ENCODE measurements around the gene ESYT1. TPM values are rescaled to one million over a fixed set of nuclear protein-coding genes. Genes with fewer than 3 reads are reported as not detected.

Gene ESYT1
- total RNA-seq, 3 donors from 2014 or later (not counting 1 experiment from before 2014, with no cell fraction given) = 198 to 215 (median 199) TPM

DNA sequence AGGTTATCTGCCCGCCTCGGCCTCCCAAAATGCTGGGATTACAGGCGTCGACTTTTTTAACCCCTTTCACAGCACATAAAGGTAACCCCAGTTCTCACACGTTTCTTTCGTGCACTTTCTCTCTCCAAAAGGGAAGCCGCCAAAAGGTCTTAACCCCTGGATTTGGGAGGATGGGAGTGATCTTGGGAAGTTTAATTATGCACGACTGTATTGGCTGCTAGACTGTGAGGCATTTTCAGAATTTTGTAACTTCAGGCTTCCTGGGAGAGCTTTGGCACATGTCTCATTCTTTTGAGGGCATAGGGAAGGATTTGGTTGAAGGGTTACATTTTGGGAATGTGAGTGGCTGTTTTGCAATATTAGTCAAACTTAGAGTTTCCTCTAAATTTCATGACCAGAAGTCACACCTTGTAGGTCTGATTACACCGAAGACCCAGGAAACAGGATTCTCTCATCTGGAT lies 62.7 kb downstream of the ESYT1 start:
- Mint-ChIP-seq H3K9me3 (no peaks in the 10 kb centered on the region), H3K27me3 (ENCODE audit: low read depth in 2 of 2) (no peaks in the 10 kb centered on the region), H3K36me3 (peaks cover 5% of the 10 kb centered on the region), H3K4me3 (peak overlapping the region; percentile 99), H3K27ac (peak overlapping the region; percentile 98), H3K4me1 (peaks cover 43 to 53% of the 10 kb centered on the region in 2 donors)
- Histone ChIP-seq H3K4me1 (ENCODE audit: control insufficient read depth, insufficient read depth, low read length) (peaks cover 27% of the 10 kb centered on the region), H3K4me3 (ENCODE audit: low read length) (peak overlapping the region; percentile 96), H3K36me3 (ENCODE audit: control insufficient read depth, insufficient read depth, low read length) (peaks cover 2% of the 10 kb centered on the region), H3K27ac (ENCODE audit: low read length) (peak overlapping the region; percentile 96), H3K27me3 (ENCODE audit: control insufficient read depth, insufficient read depth, low read length) (no peaks in the 10 kb centered on the region), H3K9me3 (ENCODE audit: control insufficient read depth, insufficient read depth, low read length) (no peaks in the 10 kb centered on the region)
- ATAC-seq (no peak), DNase-seq (no peak)
- WGBS (ENCODE audit: insufficient coverage) = 34% methylated on average over 9 of the region's 9 CpGs
- intact Hi-C loops (cut with micrococcal nuclease) = loop anchor here (1.0 to 10.0 kb wide), 2 partner anchors 64 to 146 kb away; partner anchors contain the start of gene RPS26
- TF ChIP-seq, protein P1, sequence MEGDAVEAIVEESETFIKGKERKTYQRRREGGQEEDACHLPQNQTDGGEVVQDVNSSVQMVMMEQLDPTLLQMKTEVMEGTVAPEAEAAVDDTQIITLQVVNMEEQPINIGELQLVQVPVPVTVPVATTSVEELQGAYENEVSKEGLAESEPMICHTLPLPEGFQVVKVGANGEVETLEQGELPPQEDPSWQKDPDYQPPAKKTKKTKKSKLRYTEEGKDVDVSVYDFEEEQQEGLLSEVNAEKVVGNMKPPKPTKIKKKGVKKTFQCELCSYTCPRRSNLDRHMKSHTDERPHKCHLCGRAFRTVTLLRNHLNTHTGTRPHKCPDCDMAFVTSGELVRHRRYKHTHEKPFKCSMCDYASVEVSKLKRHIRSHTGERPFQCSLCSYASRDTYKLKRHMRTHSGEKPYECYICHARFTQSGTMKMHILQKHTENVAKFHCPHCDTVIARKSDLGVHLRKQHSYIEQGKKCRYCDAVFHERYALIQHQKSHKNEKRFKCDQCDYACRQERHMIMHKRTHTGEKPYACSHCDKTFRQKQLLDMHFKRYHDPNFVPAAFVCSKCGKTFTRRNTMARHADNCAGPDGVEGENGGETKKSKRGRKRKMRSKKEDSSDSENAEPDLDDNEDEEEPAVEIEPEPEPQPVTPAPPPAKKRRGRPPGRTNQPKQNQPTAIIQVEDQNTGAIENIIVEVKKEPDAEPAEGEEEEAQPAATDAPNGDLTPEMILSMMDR (IDR thresholded peaks at IDR 0.05) = no peak

DNA sequence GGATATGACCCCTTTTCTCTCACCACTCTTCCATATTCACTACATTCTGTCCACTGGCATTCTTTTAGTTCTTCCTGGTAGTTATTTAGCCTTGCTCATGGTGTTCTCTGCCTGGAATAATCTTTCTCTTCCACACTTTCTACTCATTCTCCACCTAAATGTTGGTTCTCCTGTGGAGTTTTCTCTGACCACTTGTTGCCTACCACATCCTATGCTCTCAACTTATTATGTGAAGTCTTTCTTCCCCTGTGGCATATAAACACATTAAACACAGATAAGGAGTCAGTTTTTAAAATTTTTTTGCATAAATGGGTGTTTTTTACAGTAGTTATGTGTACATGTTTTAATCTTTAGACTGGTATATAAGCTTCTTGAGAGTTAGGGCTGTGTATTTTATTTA lies 64.5 kb downstream of the ESYT1 start:
- peak overlapping the region; percentile 79 for H3K4me3 Mint-ChIP-seq
- H3K36me3 ChIP-seq (ENCODE audit: control insufficient read depth, insufficient read depth, low read length) = no peaks in the 10 kb centered on the region
- H3K4me1 Mint-ChIP-seq = peaks cover 35 to 40% of the 10 kb centered on the region in 2 donors
- no peak overlapping the region for H3K27ac ChIP-seq (ENCODE audit: low read length)
- intact Hi-C loops (cut with micrococcal nuclease) = loop anchor here (2.0 to 10.0 kb wide), 3 partner anchors 66 to 148 kb away; partner anchors contain the start of genes ANKRD52, CS and RPS26
- peak overlapping the region; percentile 25 to 58 for H3K27ac Mint-ChIP-seq
- peaks cover 23% of the 10 kb centered on the region for H3K4me1 ChIP-seq (ENCODE audit: control insufficient read depth, insufficient read depth, low read length)
- no peaks in the 10 kb centered on the region for H3K36me3 Mint-ChIP-seq
- H3K9me3 Mint-ChIP-seq = no peaks in the 10 kb centered on the region
- no peaks in the 10 kb centered on the region for H3K9me3 ChIP-seq (ENCODE audit: control insufficient read depth, insufficient read depth, low read length)
- H3K27me3 Mint-ChIP-seq (ENCODE audit: low read depth in 2 of 2) = no peaks in the 10 kb centered on the region
- no peaks in the 10 kb centered on the region for H3K27me3 ChIP-seq (ENCODE audit: control insufficient read depth, insufficient read depth, low read length)
- no peak overlapping the region for H3K4me3 ChIP-seq (ENCODE audit: low read length)
- ATAC-seq (no peak), DNase-seq (no peak)
- TF ChIP-seq, protein P1 (IDR thresholded peaks at IDR 0.05) = no peak

DNA sequence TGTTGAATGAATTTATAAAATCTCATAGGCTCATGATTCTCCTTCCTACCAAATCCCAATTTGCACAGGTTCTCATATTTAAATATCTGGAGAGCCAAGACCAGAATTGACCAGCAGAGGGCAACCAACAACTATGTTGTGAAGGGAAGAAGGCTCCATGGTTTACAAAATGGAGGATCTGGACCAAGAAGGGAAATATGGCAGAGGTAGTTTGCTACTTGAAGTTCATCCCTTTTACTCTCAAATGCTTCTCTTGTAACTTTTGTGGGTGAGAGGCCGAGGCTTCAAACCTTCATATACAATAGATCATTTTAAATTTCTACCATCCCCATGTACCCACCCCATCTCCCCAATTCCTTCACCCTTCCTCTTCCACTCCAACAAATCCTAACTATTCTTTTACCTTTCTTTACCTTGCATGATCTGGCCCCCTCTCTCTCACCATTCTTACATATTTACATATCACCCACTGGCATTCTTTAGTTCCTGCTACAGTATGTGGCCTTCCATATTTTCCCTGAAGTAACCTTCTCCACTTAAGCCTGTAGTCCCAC lies 65.0 kb downstream of the ESYT1 start:
- Mint-ChIP-seq H3K4me1 (peaks cover 30 to 34% of the 10 kb centered on the region in 2 donors), H3K9me3 (no peaks in the 10 kb centered on the region), H3K27me3 (ENCODE audit: low read depth in 2 of 2) (no peaks in the 10 kb centered on the region), H3K36me3 (no peaks in the 10 kb centered on the region), H3K4me3 (peak overlapping the region; percentile 79), H3K27ac (peak overlapping the region; percentile 25 to 58)
- 50% methylated on average over 1 of the region's 1 CpG for WGBS (ENCODE audit: insufficient coverage)
- intact Hi-C loops (cut with micrococcal nuclease) = loop anchor here (1.0 to 10.0 kb wide), 5 partner anchors 29 to 271 kb away; partner anchors contain the start of genes ANKRD52, CS and RPS26
- no peaks in the 10 kb centered on the region for H3K36me3 ChIP-seq (ENCODE audit: control insufficient read depth, insufficient read depth, low read length)
- H3K9me3 ChIP-seq (ENCODE audit: control insufficient read depth, insufficient read depth, low read length) = no peaks in the 10 kb centered on the region
- TF ChIP-seq, protein P1 (IDR thresholded peaks at IDR 0.05) = peak; percentile 76
- peaks cover 18% of the 10 kb centered on the region for H3K4me1 ChIP-seq (ENCODE audit: control insufficient read depth, insufficient read depth, low read length)
- no peak overlapping the region for H3K27ac ChIP-seq (ENCODE audit: low read length)
- no peak overlapping the region for H3K4me3 ChIP-seq (ENCODE audit: low read length)
- no peaks in the 10 kb centered on the region for H3K27me3 ChIP-seq (ENCODE audit: control insufficient read depth, insufficient read depth, low read length)
- peak in 2 of 3 donors; percentile 14 to 16 for ATAC-seq
- DNase-seq = peak; percentile 23 to 90

Other genes with a start within 250 kb of the ESYT1 start
- gene PYM1, start 200.4 kb upstream of the ESYT1 start, total RNA-seq = 10 to 100 TPM; 18.5 to 21.2 (median 19.1) TPM
- 100 to 1,000 TPM; 137 to 145 (median 142) TPM for gene DGKA, start 197.1 kb upstream of the ESYT1 start, total RNA-seq
- under 1 TPM in 1 of 3 donors, not detected in 2; 0.35 TPM for gene PMEL, start 162.2 kb upstream of the ESYT1 start, total RNA-seq
- gene CDK2, start 161.4 kb upstream of the ESYT1 start, total RNA-seq = 10 to 100 TPM; 19.5 to 27.3 (median 27.3) TPM
- gene RAB5B, start 154.2 kb upstream of the ESYT1 start, total RNA-seq = 10 to 100 TPM; 69.4 to 80.0 (median 78.2) TPM
- 10 to 100 TPM; 11.0 to 15.9 (median 14.6) TPM for gene SUOX, start 131.0 kb upstream of the ESYT1 start, total RNA-seq
- 1 to 10 TPM; 4.4 to 5.5 (median 5.5) TPM for gene IKZF4, start 107.2 kb upstream of the ESYT1 start, total RNA-seq
- gene RPS26, start 86.3 kb upstream of the ESYT1 start, total RNA-seq = 10 to 100 TPM; 29.5 to 50.3 (median 35.5) TPM
- gene ERBB3, start 48.1 kb upstream of the ESYT1 start, total RNA-seq = under 1 TPM in 2 of 3 donors, not detected in 1; 0.26 to 0.66 TPM
- gene PA2G4, start 23.7 kb upstream of the ESYT1 start, total RNA-seq = 10 to 100 TPM; 78.5 to 86.4 (median 79.7) TPM
- gene RPL41, start 11.6 kb upstream of the ESYT1 start, total RNA-seq = 1,000 to 10,000 TPM; 2,342 to 3,083 (median 3,009) TPM
- 10 to 100 TPM; 12.0 to 24.3 (median 16.2) TPM for gene ZC3H10, start 10.0 kb upstream of the ESYT1 start, total RNA-seq
- 1 to 10 TPM; 6.7 to 8.9 (median 7.4) TPM for gene MYL6B, start 24.3 kb downstream of the ESYT1 start, total RNA-seq
- gene MYL6, start 30.1 kb downstream of the ESYT1 start, total RNA-seq = 1,000 to 10,000 TPM in 2 of 3 donors, 100 to 1,000 TPM in 1; 881 to 1,204 (median 1,015) TPM
- 100 to 1,000 TPM; 205 to 232 (median 210) TPM for gene SMARCC2, start 61.2 kb downstream of the ESYT1 start, total RNA-seq
- gene RNF41, start 93.7 kb downstream of the ESYT1 start, total RNA-seq = 10 to 100 TPM; 32.3 to 44.5 (median 38.6) TPM
- gene NABP2, start 96.1 kb downstream of the ESYT1 start, total RNA-seq = 10 to 100 TPM; 21.6 to 23.4 (median 22.6) TPM
- gene SLC39A5, start 101.8 kb downstream of the ESYT1 start, total RNA-seq = 1 to 10 TPM in 1 of 3 donors, under 1 TPM in 2; 0.70 to 1.4 (median 0.71) TPM
- 10 to 100 TPM; 34.1 to 52.2 (median 51.4) TPM for gene ANKRD52, start 130.1 kb downstream of the ESYT1 start, total RNA-seq
- 10 to 100 TPM; 27.2 to 37.9 (median 30.2) TPM for gene COQ10A, start 138.7 kb downstream of the ESYT1 start, total RNA-seq
- gene CS, start 172.1 kb downstream of the ESYT1 start, total RNA-seq = 100 to 1,000 TPM; 185 to 190 (median 188) TPM
- gene CNPY2, start 187.7 kb downstream of the ESYT1 start, total RNA-seq = 10 to 100 TPM; 50.4 to 64.3 (median 60.8) TPM
- 100 to 1,000 TPM in 1 of 3 donors, 10 to 100 TPM in 2; 86.2 to 117 (median 95.7) TPM for gene PAN2, start 205.7 kb downstream of the ESYT1 start, total RNA-seq
- 1 to 10 TPM; 1.8 to 2.7 (median 2.2) TPM for gene IL23A, start 210.6 kb downstream of the ESYT1 start, total RNA-seq
- 100 to 1,000 TPM; 140 to 157 (median 143) TPM for gene STAT2, start 231.8 kb downstream of the ESYT1 start, total RNA-seq
- gene APOF, start 234.6 kb downstream of the ESYT1 start, total RNA-seq = not detected

Measured in natural killer cell (primary cell).